Stimulated activated CD4-positive, alpha-beta T cell treated with anti-CD3 and anti-CD28 coated beads, Interleukin-15, amount 100 ng/mL, for 24 hours (primary cell): ENCODE results near the gene NETO1.

Source experiments
- DNase-seq: peaks from one replicate; pipeline ENCODE4 v3.0.0-alpha.2; 2020

NETO1 gene

GRCh38 chr18:72867746-72868584 is at the start of gene NETO1:
TSS of gene NETO1 (minus strand) at chr18:72867987. CDS start at chr18:72867291, 696 bp downstream.
- DNase-seq: peak; percentile 5

- no peak for DNase-seq
Measured at GRCh38 chr18:72910045-72910444, 42.3 kb upstream of the NETO1 start.

- DNase-seq: no peak
Measured at GRCh38 chr18:72908181-72908580, 40.4 kb upstream of the NETO1 start.

GRCh38 chr18:72903033-72903432 is 35.2 kb upstream of the NETO1 start:
- DNase-seq: no peak

- no peak for DNase-seq
Measured at GRCh38 chr18:72899338-72899737, 31.6 kb upstream of the NETO1 start.

DNA sequence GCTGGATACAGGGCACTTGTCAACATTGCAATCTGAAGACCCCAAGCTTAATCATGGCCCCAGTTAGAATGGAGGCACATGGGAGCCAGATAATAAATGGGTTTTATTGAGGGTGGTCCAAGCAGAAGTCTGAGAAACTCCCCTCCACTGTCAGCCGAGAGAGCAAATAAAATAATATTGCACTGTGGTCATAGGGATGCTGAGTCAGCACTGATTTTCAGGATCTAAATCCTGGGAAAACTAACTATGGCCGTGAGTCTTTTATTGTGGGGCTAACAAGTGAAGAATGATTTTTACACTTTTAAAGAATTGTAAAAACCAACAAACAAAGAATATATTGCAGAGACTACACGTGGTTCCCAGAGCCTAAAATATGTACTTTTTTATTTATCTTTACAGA is 31.1 kb upstream of the NETO1 start:
- no peak for DNase-seq

DNA sequence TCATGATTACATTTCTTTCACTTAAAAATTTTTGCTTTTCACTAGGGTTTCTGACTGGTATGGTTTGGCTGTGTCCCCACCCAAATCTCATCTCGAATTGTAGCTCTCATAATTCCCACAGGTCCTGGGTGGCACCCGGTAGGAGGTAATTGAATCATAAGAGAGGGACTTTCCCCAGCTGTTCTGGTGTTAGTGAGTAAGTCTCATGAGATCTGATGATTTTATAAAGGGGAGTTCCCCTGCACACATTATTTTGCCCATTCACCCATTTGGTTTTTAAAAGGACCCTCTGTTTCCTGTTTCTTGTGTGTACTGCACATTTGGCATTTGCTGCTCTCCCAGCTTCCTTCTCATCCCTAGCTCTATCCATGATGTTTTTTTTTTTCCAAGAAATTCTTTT is 27.8 kb upstream of the NETO1 start:
- DNase-seq: peak; percentile 1

DNA sequence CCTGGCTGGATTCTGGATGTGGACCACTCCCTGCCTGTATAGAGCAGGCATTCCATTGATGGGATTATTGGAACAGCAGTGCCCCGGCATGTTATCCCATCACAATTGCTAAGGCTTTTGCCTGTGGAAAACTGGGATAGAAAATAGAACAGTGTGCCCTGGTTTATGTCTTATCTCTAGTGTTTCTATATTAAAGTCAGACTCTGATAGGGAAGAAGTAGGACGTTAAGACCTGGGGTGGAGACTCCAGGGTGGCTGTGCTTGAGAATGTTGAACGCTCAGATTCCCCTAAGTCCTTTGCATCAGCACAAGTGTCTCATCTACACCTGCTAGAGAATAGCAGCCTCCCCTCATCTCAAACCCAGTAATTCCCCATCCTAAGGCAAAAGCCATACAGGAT is 10.8 kb upstream of the NETO1 start:
- DNase-seq: no peak

- no peak for DNase-seq
Measured at GRCh38 chr18:72878143-72878542, 10.4 kb upstream of the NETO1 start.

DNA sequence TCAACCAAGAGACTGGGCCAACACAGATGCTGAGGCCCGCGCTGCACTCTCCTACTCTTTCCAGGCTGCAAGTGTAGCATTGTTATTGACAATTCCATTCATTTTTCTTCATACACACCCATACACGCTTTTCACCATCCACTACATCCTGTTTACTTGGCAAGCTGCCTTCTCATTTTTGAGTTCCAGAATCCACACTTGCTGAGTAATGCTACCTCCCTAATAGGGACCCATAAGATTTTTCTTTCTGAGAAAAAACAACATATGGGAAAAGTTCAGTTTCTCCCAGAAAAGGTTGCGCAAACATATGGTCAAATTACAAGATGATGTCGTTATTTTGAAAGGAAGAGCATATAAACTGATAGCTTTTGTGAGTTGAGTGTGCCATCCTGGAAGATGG is 3.3 kb upstream of the NETO1 start:
- no peak for DNase-seq

DNA sequence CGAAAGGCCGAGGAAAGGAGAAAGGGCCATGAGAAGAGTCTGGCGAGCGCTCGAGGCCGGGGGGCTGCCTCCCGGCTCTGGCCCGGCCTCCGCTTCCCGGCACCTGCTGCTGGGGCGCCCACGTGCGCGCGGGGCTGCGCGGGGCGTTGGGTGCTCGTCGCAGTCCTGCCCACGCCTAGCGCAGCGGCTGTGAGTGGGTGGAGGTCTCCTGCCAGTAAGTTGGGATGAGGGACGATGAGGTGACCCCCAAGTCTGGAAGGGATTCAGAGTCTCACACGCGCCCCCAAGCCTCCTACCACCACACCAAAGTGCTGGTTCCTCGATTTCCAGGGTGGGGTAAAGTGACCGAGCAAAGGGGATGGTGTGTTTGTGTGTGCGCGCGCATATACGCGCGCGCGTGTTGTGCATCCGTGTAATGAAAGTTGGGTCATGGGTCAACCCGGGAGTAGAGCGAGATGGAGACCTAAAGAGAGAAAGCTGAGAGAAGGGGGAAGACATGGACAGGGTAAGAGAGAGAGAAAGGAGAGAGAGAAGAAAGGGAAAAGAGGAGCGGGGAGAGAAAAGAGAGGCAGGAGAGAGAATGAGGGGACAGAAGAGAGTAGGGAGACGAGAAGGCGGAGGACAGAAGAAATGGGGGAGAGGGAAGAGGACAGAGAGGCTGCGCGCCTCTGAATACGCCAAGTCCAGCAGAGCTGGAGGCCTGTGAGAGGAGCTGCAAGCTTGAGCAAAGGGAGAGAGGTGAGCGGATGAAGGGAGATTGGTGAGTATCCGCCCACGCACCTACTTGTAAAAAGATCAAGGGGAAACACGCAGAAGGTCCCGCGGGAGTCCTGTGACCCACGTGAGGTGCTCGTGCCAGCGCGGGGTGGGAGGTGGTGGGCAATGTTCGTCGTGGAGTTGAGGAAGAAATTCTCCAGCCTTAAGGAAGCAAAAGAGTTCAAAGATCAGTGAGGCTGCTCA is 1.7 kb upstream of the NETO1 start:
- DNase-seq: no peak

- DNase-seq: no peak
Measured at GRCh38 chr18:72868585-72869225, 918 bp upstream of the NETO1 start.

GRCh38 chr18:72866901-72867745 is 664 bp downstream of the NETO1 start:
- no peak for DNase-seq

DNA sequence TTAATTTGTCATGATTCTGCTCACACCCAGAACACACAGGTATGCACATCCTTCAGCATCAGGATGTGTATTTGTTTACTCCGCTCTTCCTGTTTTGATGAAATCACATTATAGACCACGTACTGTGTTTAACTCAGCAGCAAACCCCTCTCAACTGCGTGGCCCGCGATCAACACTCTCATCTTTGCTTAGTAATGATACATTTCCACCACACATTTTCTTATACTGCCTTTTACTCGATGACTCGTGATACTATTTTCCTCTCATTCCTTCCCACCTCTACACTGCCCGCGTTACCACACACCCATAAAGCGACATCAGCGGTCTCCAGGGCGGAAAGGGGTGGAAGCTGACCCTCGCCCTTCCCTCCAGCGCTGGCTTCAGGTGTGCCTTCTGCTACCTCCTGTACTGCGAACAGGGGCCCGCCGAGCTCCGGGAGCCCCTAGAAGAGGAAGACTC is 1.3 kb downstream of the NETO1 start:
- no peak for DNase-seq

DNA sequence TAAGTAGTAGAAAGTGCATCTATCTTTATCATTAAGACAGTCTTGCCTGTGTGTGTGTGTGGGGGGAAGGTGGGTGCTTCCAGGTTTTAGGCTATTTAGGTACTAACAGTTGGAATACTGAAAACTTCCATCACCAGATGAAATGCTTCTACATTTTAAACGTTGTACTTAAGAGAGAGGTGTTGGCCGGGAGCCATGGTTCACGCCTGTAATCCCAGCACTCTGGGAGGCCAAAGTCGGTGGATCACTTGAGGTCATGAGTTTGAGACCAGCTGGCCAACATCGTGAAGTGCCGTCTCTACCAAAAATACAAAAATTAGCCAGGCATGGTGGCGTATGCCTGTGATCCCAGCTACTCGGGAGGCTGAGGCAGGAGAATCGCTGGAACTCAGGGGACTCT is 4.0 kb downstream of the NETO1 start:
- DNase-seq: no peak

- DNase-seq: no peak
Measured at GRCh38 chr18:72859088-72859487, 8.7 kb downstream of the NETO1 start.

GRCh38 chr18:72849671-72850070 is 18.1 kb downstream of the NETO1 start:
- DNase-seq: no peak

GRCh38 chr18:72848503-72849237 is 19.1 kb downstream of the NETO1 start:
- DNase-seq: no peak

GRCh38 chr18:72847771-72848170 is 20.0 kb downstream of the NETO1 start:
- DNase-seq: no peak

DNA sequence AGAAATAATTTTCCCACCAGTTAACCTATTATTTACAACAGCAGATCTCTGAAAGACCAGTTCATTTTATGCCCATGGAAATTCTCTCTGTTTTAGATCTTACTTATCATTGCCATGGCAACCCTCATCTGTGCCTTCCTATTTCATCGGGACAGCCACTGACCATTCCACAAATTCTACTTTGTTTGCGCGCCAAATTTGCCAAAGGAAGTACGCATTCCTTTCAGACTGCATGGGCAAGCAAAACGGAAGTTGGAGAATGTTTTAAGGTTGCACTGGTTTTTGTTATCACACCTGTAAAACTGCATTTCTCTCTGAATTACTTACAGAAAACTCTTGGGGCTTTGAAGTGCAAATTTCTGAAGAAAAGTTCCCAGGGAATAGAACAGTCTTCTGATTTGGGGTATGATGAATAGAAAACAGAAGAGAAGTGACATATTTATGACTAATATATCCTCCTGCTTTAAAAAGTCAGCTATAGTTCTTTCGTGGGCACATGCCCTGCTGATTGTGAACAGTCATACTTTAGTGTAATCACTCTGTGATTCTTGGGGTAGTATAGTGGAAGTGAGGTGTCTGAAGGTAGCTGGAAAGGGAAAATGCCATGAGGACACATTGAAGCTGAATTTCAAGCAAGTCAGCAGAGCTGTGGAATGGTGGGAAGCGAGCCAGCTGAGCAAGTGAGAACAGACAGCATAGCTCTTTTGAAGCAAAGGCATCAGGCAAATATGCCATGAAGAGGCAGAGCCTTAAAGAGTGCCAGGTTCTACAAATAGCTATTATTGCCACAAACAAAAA is 20.9 kb downstream of the NETO1 start:
- DNase-seq: no peak

DNA sequence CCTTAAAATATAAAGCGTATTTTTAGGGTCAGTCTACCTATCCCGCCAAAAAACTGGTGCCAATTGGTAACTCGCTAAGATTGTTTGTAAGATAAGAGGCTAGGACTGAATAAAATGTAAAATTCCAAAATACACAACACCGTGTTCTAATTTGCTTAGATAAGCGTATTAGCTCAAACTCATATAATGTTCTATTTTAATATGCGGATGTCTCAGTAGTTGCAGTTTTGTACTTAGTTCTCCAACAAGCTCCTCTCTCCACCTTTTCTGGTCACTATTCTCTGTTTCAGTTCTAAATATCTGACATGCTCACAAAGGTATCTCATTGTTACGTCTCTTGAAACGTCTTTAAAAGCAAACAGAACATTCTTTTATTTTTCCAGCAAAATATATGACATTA is 24.0 kb downstream of the NETO1 start:
- DNase-seq: no peak
